HEK293T (cell line): ENCODE data around the gene LRCH4.

ENCODE experiments used
- BHLHE40 ChIP-seq: fragments of 450-650 bp; IDR thresholded peaks from 2 replicates; pipeline ENCODE4 v1.6.1; 2016; ENCODE audit warnings: mild to moderate bottlenecking, moderate library complexity, borderline replicate concordance
- ELF4 ChIP-seq: fragments of 450-650 bp; IDR thresholded peaks from 2 replicates; pipeline ENCODE4 v1.6.1; 2017; ENCODE audit warnings: antibody characterized with exemption
- FOXK2 ChIP-seq: fragments of 450-650 bp; IDR thresholded peaks from 2 replicates; pipeline ENCODE4 v1.6.1; 2016; ENCODE audit warnings: mild to moderate bottlenecking
- FOXM1 ChIP-seq: fragments of 450-650 bp; IDR thresholded peaks from 2 replicates; pipeline ENCODE4 v1.6.1; 2017; ENCODE audit warnings: mild to moderate bottlenecking, borderline replicate concordance
- HDGF ChIP-seq: fragments of 450-650 bp; IDR thresholded peaks from 2 replicates; pipeline ENCODE4 v1.6.1; 2017; ENCODE audit warnings: antibody characterized with exemption, borderline replicate concordance
- LEF1 ChIP-seq: fragments of 450-650 bp; IDR thresholded peaks from 2 replicates; pipeline ENCODE4 v1.6.1; 2017; ENCODE audit warnings: mild to moderate bottlenecking, borderline replicate concordance
- SP1 ChIP-seq: fragments of 450-650 bp; IDR thresholded peaks from 2 replicates; pipeline ENCODE4 v1.6.1; 2017
- SUZ12 ChIP-seq: fragments of 450-650 bp; IDR thresholded peaks from 2 replicates; pipeline ENCODE4 v1.6.1; 2016; ENCODE audit warnings: mild to moderate bottlenecking
- TARDBP ChIP-seq: fragments of 450-650 bp; IDR thresholded peaks from 2 replicates; pipeline ENCODE4 v1.6.1; 2016
- TF ChIP-seq, protein P1 (sequence below): fragments of 450-650 bp; IDR thresholded peaks from 2 replicates; pipeline ENCODE4 v1.6.1; 2016

DNA sequence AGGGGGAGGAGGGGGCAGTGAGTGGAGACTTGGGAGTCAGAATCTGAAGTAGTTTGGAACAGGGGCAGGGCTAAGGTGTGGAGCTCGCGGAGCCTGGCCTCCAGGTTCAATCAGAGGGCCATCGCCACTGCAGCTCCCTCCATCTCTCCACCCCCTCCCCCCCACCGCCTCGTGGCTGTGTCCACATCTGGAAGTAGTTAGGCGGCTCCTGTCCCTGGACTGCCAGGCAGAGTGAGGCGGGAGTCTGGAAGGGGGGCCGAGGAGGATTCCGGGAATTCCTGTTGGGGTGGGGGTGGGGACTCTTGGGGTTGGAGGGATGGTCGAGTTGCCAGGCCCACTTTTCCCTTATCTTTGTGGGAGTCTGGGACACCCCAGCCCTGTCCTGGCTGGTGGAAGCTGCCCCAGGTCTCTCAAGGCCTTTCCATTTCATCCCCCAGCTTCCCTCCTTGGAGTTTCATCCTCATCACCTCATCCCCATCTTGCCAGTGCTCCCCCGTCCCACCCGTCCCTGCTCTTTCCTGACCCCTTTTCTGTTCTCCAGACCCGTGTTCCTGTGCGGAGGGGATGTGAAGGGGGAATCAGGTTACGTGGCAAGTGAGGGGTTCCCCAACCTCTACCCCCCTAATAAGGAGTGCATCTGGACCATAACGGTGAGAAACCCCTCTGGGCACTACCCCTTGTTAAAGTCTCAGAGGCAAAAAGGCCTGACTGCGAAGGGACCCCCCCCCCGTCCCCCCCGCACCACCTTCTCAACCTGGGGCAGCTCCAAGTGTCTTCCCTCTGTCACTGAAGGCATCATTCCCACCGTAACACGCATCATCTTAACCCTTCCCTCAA, 17.2 kb upstream of the LRCH4 start:
- TF ChIP-seq FOXM1 (no peak), BHLHE40 (no peak), SP1 (no peak), FOXK2 (no peak), ELF4 (no peak), HDGF (no peak), TARDBP (no peak), SUZ12 (no peak), LEF1 (no peak)
- TF ChIP-seq, protein P1, sequence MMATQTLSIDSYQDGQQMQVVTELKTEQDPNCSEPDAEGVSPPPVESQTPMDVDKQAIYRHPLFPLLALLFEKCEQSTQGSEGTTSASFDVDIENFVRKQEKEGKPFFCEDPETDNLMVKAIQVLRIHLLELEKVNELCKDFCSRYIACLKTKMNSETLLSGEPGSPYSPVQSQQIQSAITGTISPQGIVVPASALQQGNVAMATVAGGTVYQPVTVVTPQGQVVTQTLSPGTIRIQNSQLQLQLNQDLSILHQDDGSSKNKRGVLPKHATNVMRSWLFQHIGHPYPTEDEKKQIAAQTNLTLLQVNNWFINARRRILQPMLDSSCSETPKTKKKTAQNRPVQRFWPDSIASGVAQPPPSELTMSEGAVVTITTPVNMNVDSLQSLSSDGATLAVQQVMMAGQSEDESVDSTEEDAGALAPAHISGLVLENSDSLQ, result no peak
